ENCODE results near the gene ADK.
A peak's percentile ranks its signal among the peaks of the same experiment; 100 is the strongest.
"Not testable (repeated sequence)": the region's sequence is repeated elsewhere in the genome, so short reads cannot be mapped to it uniquely, and the experiment has no call there.

Gene ADK

GRCh38 chr10:74146980-74147379, 4.0 kb upstream of the ADK start:
- not testable (repeated sequence) for DNase-seq

GRCh38 chr10:74150204-74150989, 624 bp upstream of the ADK start, which contains the start of gene AP3M1:
AP3M1 (minus strand) TSS chr10:74150828; CDS start chr10:74138379, 12,449 bp downstream.
- peak; percentile 89 for DNase-seq

GRCh38 chr10:74151879-74152722, 1.1 kb downstream of the ADK start:
- DNase-seq = no peak

- no peak for DNase-seq
Observed at GRCh38 chr10:74153123-74153522, 2.1 kb downstream of the ADK start.

- no peak for DNase-seq
Observed at GRCh38 chr10:74153676-74154075, 2.7 kb downstream of the ADK start.

GRCh38 chr10:74156919-74157289, 5.9 kb downstream of the ADK start:
- DNase-seq = no peak

GRCh38 chr10:74160013-74160412, 9.0 kb downstream of the ADK start:
- no peak for DNase-seq

GRCh38 chr10:74163319-74164068, 12.5 kb downstream of the ADK start:
- no peak for DNase-seq

- DNase-seq = no peak
Observed at GRCh38 chr10:74164716-74165529, 13.9 kb downstream of the ADK start.

- no peak for DNase-seq
Observed at GRCh38 chr10:74165530-74165901, 14.5 kb downstream of the ADK start.

GRCh38 chr10:74167443-74167842, 16.4 kb downstream of the ADK start:
- DNase-seq = no peak

GRCh38 chr10:74171625-74172024, 20.6 kb downstream of the ADK start:
- DNase-seq = no peak

- no peak for DNase-seq
Observed at GRCh38 chr10:74174521-74174920, 23.5 kb downstream of the ADK start.

GRCh38 chr10:74175510-74176379, 24.7 kb downstream of the ADK start:
- DNase-seq = no peak

- peak; percentile 95 for DNase-seq
Observed at GRCh38 chr10:74176380-74177139, 25.5 kb downstream of the ADK start.

- DNase-seq = no peak
Observed at GRCh38 chr10:74177140-74177677, 26.2 kb downstream of the ADK start.

GRCh38 chr10:74178042-74178791, 27.2 kb downstream of the ADK start:
- no peak for DNase-seq

- no peak for DNase-seq
Observed at GRCh38 chr10:74179111-74179710, 28.2 kb downstream of the ADK start.

- no peak for DNase-seq
Observed at GRCh38 chr10:74186678-74187077, 35.7 kb downstream of the ADK start.

All from NCI-H1048 (cell line).